ENCODE results near the gene CBFA2T2.

CBFA2T2 gene

DNA sequence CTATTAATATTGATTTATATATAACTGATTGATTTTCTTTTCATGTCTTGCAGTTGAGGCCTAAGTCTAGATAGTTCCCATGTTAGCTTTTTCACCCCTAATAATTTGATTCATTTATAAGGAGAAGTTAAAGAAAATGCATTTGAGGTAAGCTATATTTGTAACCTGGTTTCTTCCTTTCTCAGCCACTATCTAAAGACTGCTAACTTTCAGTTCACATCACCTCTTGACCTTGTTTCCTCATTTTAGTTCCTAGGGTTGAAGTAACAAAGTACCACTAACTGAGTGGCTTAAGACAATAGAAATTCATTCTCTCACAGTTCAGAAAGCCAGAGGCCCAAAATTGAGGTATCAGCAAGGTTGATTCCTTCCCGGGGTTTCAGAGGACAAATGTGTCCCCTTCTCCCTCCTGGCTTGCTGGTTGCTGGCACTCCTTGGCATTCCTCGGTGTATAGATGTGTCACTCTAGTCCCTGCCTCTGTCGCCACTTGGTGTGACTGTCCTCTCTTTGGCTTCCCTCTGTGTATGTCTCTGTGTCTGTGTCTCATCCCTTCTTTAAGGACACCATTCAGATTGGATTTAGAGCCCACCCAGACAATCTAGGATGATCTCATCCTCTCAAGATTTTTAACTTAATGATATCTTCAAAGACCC is 116.3 kb downstream of the CBFA2T2 start:
- no peak for TF ChIP-seq CTCF (IDR thresholded peaks at IDR 0.05; ENCODE audit: control extremely low read depth, extremely low read depth, low read depth, missing control alignments)
- ChIA-PET CTCF (interaction anchor here (1.2 to 2.0 kb wide), 3 partner anchors 10 to 62 kb away, joined by 3 to 8 read pairs (median 6); no protein-coding TSS in a partner anchor), POLR2A (no interaction called here)

GRCh38 chr20:33609504-33609903 is 119.6 kb downstream of the CBFA2T2 start:
- POLR2A ChIA-PET: no interaction called here
- TF ChIP-seq CTCF (IDR thresholded peaks at IDR 0.05; ENCODE audit: control extremely low read depth, extremely low read depth, low read depth, missing control alignments): no peak
- CTCF ChIA-PET: interaction anchor here (0.8 to 1.5 kb wide), 5 partner anchors 10 to 152 kb away, joined by 3 to 4 read pairs (median 3); no protein-coding TSS in a partner anchor
- DNase-seq (ENCODE audit: extremely low spot score): no peak

More for the DNA sequence above, 116.3 kb downstream of the CBFA2T2 start:
- DNase-seq (ENCODE audit: extremely low spot score): peak; percentile 45

DNA sequence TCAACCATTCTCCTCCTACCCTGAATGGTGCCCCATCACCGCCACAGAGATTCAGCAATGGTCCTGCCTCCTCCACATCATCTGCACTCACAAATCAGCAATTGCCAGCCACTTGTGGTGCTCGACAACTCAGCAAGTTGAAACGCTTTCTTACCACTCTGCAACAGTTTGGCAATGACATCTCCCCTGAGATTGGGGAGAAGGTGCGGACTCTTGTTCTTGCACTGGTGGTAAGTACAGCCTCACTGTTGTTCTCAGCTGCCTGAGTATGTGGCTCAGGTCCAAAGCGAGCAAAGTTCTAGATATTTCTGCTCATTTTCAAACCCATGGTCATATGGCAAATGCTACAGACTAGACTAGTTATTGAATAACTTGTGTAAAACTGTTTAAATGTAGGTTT is 121.2 kb downstream of the CBFA2T2 start:
- CTCF ChIA-PET: no interaction called here
- no peak for TF ChIP-seq CTCF (IDR thresholded peaks at IDR 0.05; ENCODE audit: control extremely low read depth, extremely low read depth, low read depth, missing control alignments)
- POLR2A ChIA-PET: no interaction called here
- DNase-seq (ENCODE audit: extremely low spot score): no peak

DNA sequence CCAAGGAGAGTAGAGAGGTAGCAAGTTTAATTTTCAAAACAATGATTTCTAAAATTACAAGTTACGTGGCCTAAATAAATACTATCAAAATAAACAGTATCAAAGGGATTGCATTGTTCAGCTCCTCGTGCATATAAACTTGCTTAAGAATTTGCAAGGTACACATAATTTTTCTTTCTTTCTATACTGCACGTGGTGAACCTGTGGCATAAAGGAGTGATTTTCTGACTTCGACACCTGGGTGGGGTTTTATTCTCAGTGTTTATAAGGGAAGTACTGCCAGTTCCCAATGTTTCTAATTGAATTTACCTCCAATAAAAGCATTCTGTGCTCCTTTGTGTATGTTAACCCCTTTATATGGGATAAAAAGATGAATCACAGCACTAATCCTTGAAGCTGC is 122.1 kb downstream of the CBFA2T2 start:
- DNase-seq (ENCODE audit: extremely low spot score): no peak
- POLR2A ChIA-PET: no interaction called here
- CTCF ChIA-PET: no interaction called here
- TF ChIP-seq CTCF (IDR thresholded peaks at IDR 0.05; ENCODE audit: control extremely low read depth, extremely low read depth, low read depth, missing control alignments): no peak

- ChIA-PET POLR2A (no interaction called here), CTCF (interaction anchor here (1.0 to 1.8 kb wide), 4 partner anchors 9 to 32 kb away, joined by 3 read pairs; no protein-coding TSS in a partner anchor)
- TF ChIP-seq CTCF (IDR thresholded peaks at IDR 0.05; ENCODE audit: control extremely low read depth, extremely low read depth, low read depth, missing control alignments): no peak
- DNase-seq (ENCODE audit: extremely low spot score): no peak
Observed at GRCh38 chr20:33621717-33622400, 132.0 kb downstream of the CBFA2T2 start.

DNA sequence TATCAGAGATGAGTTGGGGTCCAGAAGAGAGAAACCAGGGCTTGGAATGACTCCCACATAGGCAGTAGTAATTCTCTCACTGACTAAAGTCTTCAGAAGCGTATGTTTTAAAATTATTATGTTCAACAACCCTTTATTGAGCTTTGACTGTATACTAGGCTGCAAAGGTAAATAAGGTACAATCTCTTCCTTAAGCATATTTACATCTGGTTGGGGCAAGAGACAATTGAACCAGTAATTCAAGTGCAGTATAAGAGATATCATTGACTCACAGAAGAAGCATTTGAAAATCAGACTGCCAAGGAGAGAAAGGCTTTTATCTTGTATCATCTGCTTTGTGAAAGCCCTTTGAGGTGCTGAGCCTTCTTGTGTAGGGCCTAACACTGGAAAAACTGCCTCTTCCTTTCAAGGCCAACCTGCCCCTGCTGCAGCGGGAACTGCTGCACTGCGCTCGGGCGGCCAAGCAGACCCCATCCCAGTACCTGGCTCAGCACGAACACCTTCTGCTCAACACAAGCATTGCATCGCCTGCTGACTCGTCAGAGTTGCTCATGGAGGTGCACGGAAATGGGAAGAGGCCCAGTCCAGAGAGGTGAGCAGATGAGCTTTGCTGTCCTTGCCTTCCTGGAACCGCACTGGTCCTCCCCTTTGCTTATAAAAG is 132.9 kb downstream of the CBFA2T2 start:
- ChIA-PET CTCF (interaction anchor here (1.0 to 1.8 kb wide), 4 partner anchors 8 to 31 kb away, joined by 3 read pairs; no protein-coding TSS in a partner anchor), POLR2A (no interaction called here)
- no peak for DNase-seq (ENCODE audit: extremely low spot score)
- no peak for TF ChIP-seq CTCF (IDR thresholded peaks at IDR 0.05; ENCODE audit: control extremely low read depth, extremely low read depth, low read depth, missing control alignments)

All from GM10248 (cell line).